CD4-positive, alpha-beta T cell (primary cell): ENCODE results near the gene HOXA9. TPM values are rescaled to one million over a fixed set of nuclear protein-coding genes. Genes with fewer than 3 reads are reported as not detected.

Source experiments
- ATAC-seq: fragments of 200-7000 bp; cut with Tn5 transposase; one replicate; pipeline ENCODE4 v1.10.0; 2022; ENCODE audit warnings: mild to moderate bottlenecking; ENCODE audit not compliant: poor library complexity
- CTCF ChIA-PET: fragments of 350-600 bp; sonication (Branson Sonifier 250); formaldehyde crosslinking; loops from one replicate; lab custom pipeline; 2021; ENCODE audit warnings: antibody characterized with exemption, inconsistent platforms; lab: Charles Lee
- POLR2A ChIA-PET: fragments of 350-600 bp; sonication (Branson Sonifier 250); formaldehyde crosslinking; loops from one replicate; lab custom pipeline; 2021; ENCODE audit warnings: antibody characterized with exemption, inconsistent platforms; lab: Charles Lee
- DNase-seq, 14 experiments: peaks; one replicate each; pipeline ENCODE4 v3.0.0-alpha.2; 2013 to 2020; ENCODE audit warnings: mixed read lengths in 2 of 14
- H3K27ac ChIP-seq, 2 donors: one replicate each; pipeline versions ENCODE4 v1.5.1 to v1.7.0; 2013; ENCODE audit warnings: low read length in 2 of 2, low read depth in 1 of 2, mild to moderate bottlenecking in 1 of 2
- H3K27me3 ChIP-seq, 2 experiments: 1 replicate in 1 of 2; 2 replicates in 1 of 2; pipeline versions ENCODE4 v1.6.1 to v1.7.0; 2013; ENCODE audit warnings: low read length in 2 of 2, control low read depth in 1 of 2, mild to moderate bottlenecking in 1 of 2, moderate library complexity in 1 of 2; ENCODE audit not compliant: insufficient read depth in 2 of 2, control insufficient read depth in 1 of 2
- H3K36me3 ChIP-seq: one replicate; pipeline ENCODE4 v1.6.1; 2013; ENCODE audit warnings: low read length, control low read depth; ENCODE audit not compliant: insufficient read depth
- H3K4me1 ChIP-seq: one replicate; pipeline ENCODE4 v1.6.1; 2013; ENCODE audit warnings: low read length, control low read depth; ENCODE audit not compliant: insufficient read depth
- H3K4me3 ChIP-seq: one replicate; pipeline ENCODE4 v1.5.1; 2013; ENCODE audit warnings: mild to moderate bottlenecking, low read length, moderate library complexity
- H3K9me3 ChIP-seq, 2 experiments: 1 replicate in 1 of 2; 2 replicates in 1 of 2; pipeline versions ENCODE4 v1.6.1 to v1.7.0; 2013; ENCODE audit warnings: low read length in 2 of 2, mild to moderate bottlenecking in 2 of 2, control low read depth in 1 of 2, moderate library complexity in 1 of 2; ENCODE audit not compliant: control insufficient read depth in 1 of 2, insufficient read depth in 1 of 2
- H3K27ac Mint-ChIP-seq: one replicate; pipeline ENCODE4 v1.8.0; 2020; ENCODE audit warnings: mixed read lengths
- H3K27me3 Mint-ChIP-seq: one replicate; pipeline ENCODE4 v1.8.0; 2021; ENCODE audit warnings: mixed read lengths
- H3K36me3 Mint-ChIP-seq: one replicate; pipeline ENCODE4 v1.8.0; 2021; ENCODE audit warnings: low read depth, mixed read lengths
- H3K4me1 Mint-ChIP-seq: one replicate; pipeline ENCODE4 v1.8.0; 2021; ENCODE audit warnings: low read depth, mixed read lengths
- H3K4me3 Mint-ChIP-seq: one replicate; pipeline ENCODE4 v1.8.0; 2020; ENCODE audit warnings: mild to moderate bottlenecking, mixed read lengths
- H3K9me3 Mint-ChIP-seq: one replicate; pipeline ENCODE4 v1.8.0; 2020; ENCODE audit warnings: mixed read lengths
- intact Hi-C, 2 experiments: fragments of 100-400 bp; cut with DNase I in 1 of 2; cut with micrococcal nuclease in 1 of 2; formaldehyde crosslinking; loops; one replicate each; pipeline versions ENCODE4 v1.15.1 to v1.9.0; 2023 to 2025; cut with DNase I, micrococcal nuclease
- total RNA-seq, 174 experiments: library from RNA in 2 of 174; stranded (reverse) in 2 of 174; gene quantifications; one replicate each; pipeline ENCODE4 v1.2.3 and lab custom pipeline; 2021 to 2026
- TF ChIP-seq, protein P1 (sequence below): fragments of 200-600 bp; IDR thresholded peaks from one replicate; pipeline ENCODE4 v1.8.0; 2022; ENCODE audit warnings: antibody characterized with exemption, mild to moderate bottlenecking

HOXA9 gene
- total RNA-seq, 2 experiments from 2014 or later: not detected

- H3K27me3 ChIP-seq: peaks cover 14 to 32% of the 10 kb centered on the region in 2 experiments
- peaks cover 0 to 8% of the 10 kb centered on the region in 2 experiments for H3K9me3 ChIP-seq
- TF ChIP-seq, protein P1, sequence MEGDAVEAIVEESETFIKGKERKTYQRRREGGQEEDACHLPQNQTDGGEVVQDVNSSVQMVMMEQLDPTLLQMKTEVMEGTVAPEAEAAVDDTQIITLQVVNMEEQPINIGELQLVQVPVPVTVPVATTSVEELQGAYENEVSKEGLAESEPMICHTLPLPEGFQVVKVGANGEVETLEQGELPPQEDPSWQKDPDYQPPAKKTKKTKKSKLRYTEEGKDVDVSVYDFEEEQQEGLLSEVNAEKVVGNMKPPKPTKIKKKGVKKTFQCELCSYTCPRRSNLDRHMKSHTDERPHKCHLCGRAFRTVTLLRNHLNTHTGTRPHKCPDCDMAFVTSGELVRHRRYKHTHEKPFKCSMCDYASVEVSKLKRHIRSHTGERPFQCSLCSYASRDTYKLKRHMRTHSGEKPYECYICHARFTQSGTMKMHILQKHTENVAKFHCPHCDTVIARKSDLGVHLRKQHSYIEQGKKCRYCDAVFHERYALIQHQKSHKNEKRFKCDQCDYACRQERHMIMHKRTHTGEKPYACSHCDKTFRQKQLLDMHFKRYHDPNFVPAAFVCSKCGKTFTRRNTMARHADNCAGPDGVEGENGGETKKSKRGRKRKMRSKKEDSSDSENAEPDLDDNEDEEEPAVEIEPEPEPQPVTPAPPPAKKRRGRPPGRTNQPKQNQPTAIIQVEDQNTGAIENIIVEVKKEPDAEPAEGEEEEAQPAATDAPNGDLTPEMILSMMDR: no peak
- no peaks in the 10 kb centered on the region for H3K9me3 Mint-ChIP-seq
- ChIA-PET POLR2A (interaction anchor here (1.0 kb wide), 1 partner anchor 267 kb away, joined by 3 read pairs; no protein-coding TSS in a partner anchor), CTCF (no interaction called here)
- H3K36me3 Mint-ChIP-seq: no peaks in the 10 kb centered on the region
- DNase-seq (peak; percentile 61 to 88 (median 74)), ATAC-seq (peak; percentile 96)
- no peaks in the 10 kb centered on the region for H3K4me1 Mint-ChIP-seq
- peak within 1 kb of the TSS; percentile 65 for H3K4me3 Mint-ChIP-seq
- intact Hi-C loops: no loop called here
- no peak within 1 kb of the TSS for H3K27ac Mint-ChIP-seq
- peak within 1 kb of the TSS; percentile 62 for H3K4me3 ChIP-seq
- H3K27ac ChIP-seq: peak within 1 kb of the TSS in 1 of 2 donors; percentile 47
- H3K36me3 ChIP-seq: no peaks in the 10 kb centered on the region
- peaks cover 72% of the 10 kb centered on the region for H3K27me3 Mint-ChIP-seq
- H3K4me1 ChIP-seq: peaks cover 10% of the 10 kb centered on the region
Observed at GRCh38 chr7:27130540-27131389, 34.6 kb downstream of the HOXA9 start, which contains the start of gene HOXA4. TSS of gene HOXA4 (minus strand) at chr7:27130757. CDS start at chr7:27130733, 24 bp downstream.

- peaks cover 72% of the 10 kb centered on the region for H3K27me3 Mint-ChIP-seq
- H3K27ac Mint-ChIP-seq: no peak overlapping the region
- H3K9me3 Mint-ChIP-seq: no peaks in the 10 kb centered on the region
- peaks cover 10% of the 10 kb centered on the region for H3K4me1 ChIP-seq
- no peak overlapping the region for H3K4me3 ChIP-seq
- CTCF ChIA-PET: no interaction called here
- H3K27ac ChIP-seq: no peak overlapping the region
- intact Hi-C loops: no loop called here
- peak; percentile 18 for ATAC-seq
- H3K4me1 Mint-ChIP-seq: no peaks in the 10 kb centered on the region
- TF ChIP-seq, protein P1: no peak
- peaks cover 0 to 8% of the 10 kb centered on the region in 2 experiments for H3K9me3 ChIP-seq
- peak in 1 of 14 experiments; percentile 55 for DNase-seq
- peaks cover 16 to 28% of the 10 kb centered on the region in 2 experiments for H3K27me3 ChIP-seq
- POLR2A ChIA-PET: interaction anchor here (1.0 kb wide), 1 partner anchor 267 kb away, joined by 3 read pairs; no protein-coding TSS in a partner anchor
- peak overlapping the region; percentile 35 for H3K4me3 Mint-ChIP-seq
- no peaks in the 10 kb centered on the region for H3K36me3 ChIP-seq
- no peaks in the 10 kb centered on the region for H3K36me3 Mint-ChIP-seq
Observed at GRCh38 chr7:27129729-27130539, 35.4 kb downstream of the HOXA9 start.
